Activated naive CD8-positive, alpha-beta T cell treated with anti-CD3 and anti-CD28 coated beads, Interleukin-2, amount 50 U/mL, for 16 hours (primary cell): ENCODE data around the gene LTBP3.
A peak's percentile ranks its signal among the peaks of the same experiment; 100 is the strongest.
"Not testable (repeated sequence)": the region's sequence is repeated elsewhere in the genome, so short reads cannot be mapped to it uniquely, and the experiment has no call there.

Source experiments
- DNase-seq: peaks from one replicate; pipeline ENCODE4 v3.0.0-alpha.2; 2020; ENCODE audit warnings: low read depth, low spot score

LTBP3 gene

GRCh38 chr11:65536412-65537295 lies 21.5 kb downstream of the LTBP3 start:
- no peak for DNase-seq

GRCh38 chr11:65535102-65535501 lies 23.1 kb downstream of the LTBP3 start:
- no peak for DNase-seq

GRCh38 chr11:65532388-65533064 lies 25.6 kb downstream of the LTBP3 start:
- no peak for DNase-seq

- no peak for DNase-seq
Observed at GRCh38 chr11:65530157-65530496, 28.0 kb downstream of the LTBP3 start.

GRCh38 chr11:65529475-65530156 lies 28.5 kb downstream of the LTBP3 start:
- DNase-seq, result no peak

- no peak for DNase-seq
Observed at GRCh38 chr11:65528819-65529350, 29.3 kb downstream of the LTBP3 start.

- DNase-seq, result no peak
Observed at GRCh38 chr11:65526744-65527143, 31.4 kb downstream of the LTBP3 start.

- DNase-seq, result no peak
Observed at GRCh38 chr11:65525546-65526480, 32.3 kb downstream of the LTBP3 start.

GRCh38 chr11:65524741-65525545 lies 33.2 kb downstream of the LTBP3 start, which contains the start of gene SCYL1:
SCYL1 (plus strand) TSS chr11:65525083; CDS start chr11:65525154, 71 bp downstream.
- peak; percentile 57 for DNase-seq

- DNase-seq, result no peak
Observed at GRCh38 chr11:65524014-65524740, 34.0 kb downstream of the LTBP3 start.

GRCh38 chr11:65523631-65523968 lies 34.6 kb downstream of the LTBP3 start:
- DNase-seq, result not testable (repeated sequence)

- not testable (repeated sequence) for DNase-seq
Observed at GRCh38 chr11:65522718-65523630, 35.2 kb downstream of the LTBP3 start.

GRCh38 chr11:65521777-65522521 lies 36.2 kb downstream of the LTBP3 start:
- not testable (repeated sequence) for DNase-seq

GRCh38 chr11:65518941-65519549 lies 39.1 kb downstream of the LTBP3 start:
- not testable (repeated sequence) for DNase-seq

GRCh38 chr11:65516135-65516968 lies 41.8 kb downstream of the LTBP3 start:
- DNase-seq, result no peak

- DNase-seq, result not testable (repeated sequence)
Observed at GRCh38 chr11:65512311-65512710, 45.8 kb downstream of the LTBP3 start.
